Fibroblast of skin of right biceps (primary cell): Measurements from ENCODE around the gene COL4A2.

Experiments
- DNase-seq: peaks from one replicate; pipeline ENCODE4 v3.0.0-alpha.2; 2013

COL4A2 gene

GRCh38 chr13:110548891-110549794 is 242.1 kb downstream of the COL4A2 start:
- no peak for DNase-seq

- no peak for DNase-seq
These were observed 242.7 kb downstream of the COL4A2 start for GRCh38 chr13:110549795-110550160.

GRCh38 chr13:110551284-110551683 is 244.2 kb downstream of the COL4A2 start:
- no peak for DNase-seq

DNA sequence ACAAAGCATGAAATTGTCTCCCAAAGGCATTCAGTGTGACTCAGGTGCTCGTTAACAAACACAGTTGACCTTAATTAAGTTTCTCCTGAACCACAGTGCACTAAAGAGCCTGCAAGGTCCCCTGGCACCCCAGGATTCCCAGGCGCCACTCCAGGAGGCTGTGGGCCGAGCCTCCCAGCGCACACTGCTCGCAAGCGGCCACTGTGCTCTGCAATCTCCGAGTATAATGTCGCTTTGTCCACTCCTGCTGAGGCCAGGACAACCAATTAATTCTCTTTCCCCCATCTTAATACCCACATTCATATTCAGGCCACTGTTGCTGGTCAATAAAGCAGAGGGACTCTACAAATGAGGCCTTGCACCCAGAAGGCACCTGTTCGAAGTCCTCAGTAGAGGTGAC is 245.7 kb downstream of the COL4A2 start:
- DNase-seq, result no peak

DNA sequence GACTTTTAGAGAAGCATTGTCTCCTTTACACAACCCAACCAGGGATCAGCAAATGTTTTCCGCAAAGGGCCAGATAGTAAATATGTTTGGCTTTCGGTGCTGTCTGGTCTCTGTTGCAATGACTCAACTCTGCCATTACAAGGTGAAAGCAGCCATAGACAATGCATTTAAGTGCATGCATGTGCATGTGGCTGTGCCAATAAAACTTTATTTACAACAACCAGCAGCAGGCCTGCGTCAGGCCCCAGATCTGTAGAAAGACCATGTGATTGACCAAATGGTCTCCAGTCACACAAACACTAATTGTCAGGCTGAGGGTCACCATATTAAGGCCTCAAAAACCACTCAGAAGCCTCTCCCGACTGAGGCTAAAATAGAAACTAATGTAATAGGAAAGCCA is 246.3 kb downstream of the COL4A2 start:
- no peak for DNase-seq

GRCh38 chr13:110554227-110554836 is 247.2 kb downstream of the COL4A2 start:
- no peak for DNase-seq

DNA sequence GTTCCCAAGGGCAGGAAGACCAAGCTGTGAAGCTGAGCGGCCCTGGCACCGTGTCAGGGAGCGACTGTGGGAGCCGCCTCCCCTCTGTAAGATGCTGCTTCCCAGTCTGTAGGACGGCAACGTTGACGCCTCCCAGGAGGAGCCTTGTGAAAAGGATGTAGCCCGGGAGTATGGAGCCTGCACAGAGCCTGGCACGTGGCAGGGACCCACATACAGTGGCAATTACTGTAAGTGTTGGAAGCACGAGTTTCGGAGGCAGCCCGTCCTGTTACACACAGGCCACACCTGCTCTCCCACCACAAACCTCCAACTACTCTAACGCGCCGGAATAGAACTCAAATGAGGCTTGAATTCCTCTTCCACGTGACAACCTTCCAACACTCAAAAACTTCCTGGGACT is 247.9 kb downstream of the COL4A2 start:
- no peak for DNase-seq

DNA sequence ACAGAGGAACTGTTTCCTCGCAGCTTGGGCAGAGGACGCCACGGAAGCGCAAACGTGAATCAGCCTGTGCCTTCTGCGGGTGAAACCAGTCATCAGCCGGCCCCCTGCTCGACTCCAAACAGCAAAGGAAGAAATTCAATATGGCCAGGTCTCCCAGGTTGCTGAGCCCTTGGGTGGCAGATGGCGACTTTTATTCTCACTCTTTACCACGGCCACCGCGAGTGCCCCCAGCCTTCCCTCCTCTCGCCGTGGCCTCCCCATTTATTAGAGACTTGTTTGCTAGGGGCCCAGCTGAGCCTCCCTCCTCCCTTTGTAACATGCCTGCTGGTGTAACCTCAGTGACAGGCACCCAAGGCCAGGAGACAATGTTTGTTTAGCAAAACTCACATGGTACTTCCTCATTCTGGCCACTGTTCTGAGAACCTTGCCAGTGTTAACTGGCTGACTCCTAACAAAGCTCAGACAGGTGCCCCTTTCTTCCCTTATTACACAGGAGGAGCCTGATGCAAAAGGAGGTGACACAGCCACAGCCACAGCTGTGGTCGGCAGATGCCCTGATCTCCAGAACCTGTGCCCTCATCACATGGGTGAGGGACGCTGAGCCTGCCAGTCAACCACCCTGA is 248.6 kb downstream of the COL4A2 start:
- no peak for DNase-seq

DNA sequence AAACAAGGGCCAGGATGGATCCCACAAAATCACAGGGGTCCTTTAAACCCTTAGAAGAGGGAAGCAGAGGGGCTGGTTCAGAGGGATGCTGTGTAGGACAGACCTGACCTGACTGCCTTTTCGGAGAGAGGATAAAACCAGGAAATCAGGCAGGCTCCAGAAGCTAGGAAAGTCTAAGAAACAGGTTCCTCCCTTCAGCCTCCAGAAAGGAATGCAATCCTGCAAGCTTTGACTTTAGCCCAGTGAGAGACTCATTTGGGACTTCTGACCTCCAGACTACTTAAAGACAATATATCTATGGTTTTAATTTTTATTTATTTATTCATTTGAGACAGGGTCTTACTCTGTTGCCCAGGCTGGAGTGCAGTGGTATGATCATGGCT is 249.1 kb downstream of the COL4A2 start:
- DNase-seq, result no peak

- DNase-seq, result no peak
These were observed 250.0 kb downstream of the COL4A2 start for GRCh38 chr13:110557082-110557481.

- no peak for DNase-seq
These were observed 250.7 kb downstream of the COL4A2 start for GRCh38 chr13:110557610-110558305.

GRCh38 chr13:110559429-110559943 is 252.4 kb downstream of the COL4A2 start:
- no peak for DNase-seq

GRCh38 chr13:110559986-110560385 is 252.9 kb downstream of the COL4A2 start:
- no peak for DNase-seq

GRCh38 chr13:110560601-110561343 is 253.7 kb downstream of the COL4A2 start:
- DNase-seq, result peak; percentile 5

DNA sequence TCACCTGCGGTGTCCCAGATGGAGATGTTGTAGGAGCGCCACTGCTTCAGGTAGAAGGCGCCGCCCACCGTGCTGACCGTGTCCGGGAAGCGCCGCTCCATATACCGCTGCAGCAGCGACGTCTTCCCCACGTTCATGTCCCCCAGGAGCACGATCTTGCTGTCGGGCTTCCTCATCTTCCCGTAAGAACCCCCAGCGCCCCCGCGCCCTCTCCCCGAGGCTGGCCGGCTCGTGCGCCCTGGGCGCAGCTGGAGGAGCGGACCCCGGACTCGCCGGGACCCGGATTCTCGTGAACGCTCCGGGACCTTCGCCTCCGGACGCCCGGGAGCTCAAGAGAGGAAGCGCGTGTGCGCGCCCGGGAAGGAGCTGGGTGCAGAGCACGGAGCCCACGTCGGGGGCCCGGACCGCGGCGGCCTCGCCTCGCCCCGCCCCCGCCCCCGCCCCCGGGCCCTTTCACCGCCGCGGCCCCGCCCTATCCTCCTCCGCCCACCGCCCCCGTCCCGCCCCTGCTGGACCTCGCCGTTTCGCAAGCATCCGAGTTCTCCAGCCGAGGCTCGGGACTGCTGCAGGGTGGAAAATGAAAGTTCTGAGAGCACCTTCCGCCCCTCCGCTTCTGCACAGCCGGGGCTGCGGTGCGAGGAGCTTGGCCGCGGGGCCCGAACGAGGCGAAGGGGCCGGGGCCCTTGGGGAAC is 254.4 kb downstream of the COL4A2 start, which contains the start of gene RAB20:
Gene RAB20, minus strand, starts transcription at position 379 of the 692 bp plus-strand sequence. Its CDS starts 203 bp downstream, at position 176.
- DNase-seq, result peak; percentile 77

- no peak for DNase-seq
These were observed 255.0 kb downstream of the COL4A2 start for GRCh38 chr13:110562036-110562597.
